ENCODE data around the gene PVALEF. TPM values are rescaled to one million over a fixed set of nuclear protein-coding genes. Genes with fewer than 3 reads are reported as not detected.

PVALEF gene
- total RNA-seq, 4 donors from 2014 or later = not detected

DNA sequence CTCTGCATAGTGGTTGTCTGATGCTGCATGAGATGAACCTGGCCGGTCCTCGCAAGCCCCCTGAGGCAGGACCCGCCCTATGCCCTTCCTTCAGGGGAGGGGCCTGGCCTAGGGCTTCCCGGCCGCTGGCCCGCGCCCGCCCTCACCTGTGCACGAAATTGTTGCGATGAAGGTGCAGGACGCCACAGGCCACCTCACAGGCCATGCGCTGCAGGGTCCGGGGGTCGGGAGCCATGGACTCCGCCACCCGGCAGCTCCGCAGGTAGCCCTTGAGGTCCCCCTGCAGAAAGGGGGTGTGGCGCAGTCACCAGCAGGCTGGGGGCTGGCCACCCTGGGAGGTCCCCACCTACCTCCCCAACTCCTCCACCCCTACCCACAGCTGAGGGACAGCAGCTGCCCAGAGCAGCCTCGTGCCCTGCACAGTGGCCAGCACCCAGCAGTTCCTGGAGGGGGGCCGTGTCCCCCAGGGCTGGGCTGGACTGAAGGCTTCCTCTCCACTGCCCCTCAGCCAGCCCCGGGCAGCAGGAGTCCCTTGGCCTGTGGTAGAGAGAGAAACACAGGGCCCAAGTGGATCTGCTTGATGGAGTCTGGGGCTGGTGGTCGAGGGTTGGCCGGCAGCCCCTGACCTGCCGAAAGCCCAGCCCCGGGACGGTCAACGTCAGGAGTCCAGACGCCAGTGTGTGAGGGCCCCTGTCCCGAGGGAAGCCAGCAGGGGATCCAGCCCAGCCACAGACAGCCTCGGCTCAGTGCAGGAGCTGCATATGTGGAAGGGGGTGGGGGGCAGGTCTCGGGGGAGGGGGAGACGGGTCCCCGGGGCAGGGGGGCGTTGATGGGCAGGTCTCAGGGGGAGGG is 38.8 kb upstream of the PVALEF start:
- Histone ChIP-seq H3K4me3 (no peak overlapping the region), H3K27me3 (no peaks in the 10 kb centered on the region), H3K9me3 (no peaks in the 10 kb centered on the region), H3K36me3 (no peaks in the 10 kb centered on the region), H3K4me1 (no peaks in the 10 kb centered on the region), H3K27ac (no peak overlapping the region)
- intact Hi-C loops (cut with DNase I; ENCODE audit: low total_unique reads) = no loop called here
- no peak for TF ChIP-seq CTCF (IDR thresholded peaks at IDR 0.05)
- TF ChIP-seq POLR2A (IDR thresholded peaks at IDR 0.05) = no peak
- no peak for DNase-seq

DNA sequence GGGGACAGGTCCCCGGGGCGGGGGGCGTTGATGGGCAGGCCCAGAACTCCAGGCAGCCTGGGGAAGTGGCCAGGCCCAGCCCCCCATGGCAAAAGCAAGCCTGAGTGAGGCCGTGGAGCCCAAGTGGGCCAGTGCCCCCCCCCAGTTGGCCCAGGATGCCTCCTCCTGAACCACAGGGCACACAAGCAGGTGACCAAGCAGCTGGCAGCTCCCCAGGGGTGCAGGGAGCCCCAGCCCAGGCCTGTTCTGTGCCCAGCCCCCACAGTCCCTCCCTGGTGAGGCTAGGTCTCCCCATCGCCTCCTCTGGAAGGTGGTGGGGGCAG is 38.2 kb upstream of the PVALEF start:
- intact Hi-C loops (cut with DNase I; ENCODE audit: low total_unique reads) = no loop called here
- H3K36me3 ChIP-seq = no peaks in the 10 kb centered on the region
- no peaks in the 10 kb centered on the region for H3K27me3 ChIP-seq
- H3K27ac ChIP-seq = no peak overlapping the region
- DNase-seq = no peak
- no peak overlapping the region for H3K4me3 ChIP-seq
- TF ChIP-seq CTCF (IDR thresholded peaks at IDR 0.05) = no peak
- TF ChIP-seq POLR2A (IDR thresholded peaks at IDR 0.05) = no peak
- no peaks in the 10 kb centered on the region for H3K4me1 ChIP-seq
- H3K9me3 ChIP-seq = no peaks in the 10 kb centered on the region

- no peak overlapping the region for H3K27ac ChIP-seq
- TF ChIP-seq CTCF (IDR thresholded peaks at IDR 0.05) (no peak), POLR2A (IDR thresholded peaks at IDR 0.05) (no peak)
- H3K9me3 ChIP-seq = no peaks in the 10 kb centered on the region
- intact Hi-C loops (cut with DNase I; ENCODE audit: low total_unique reads) = no loop called here
- no peaks in the 10 kb centered on the region for H3K36me3 ChIP-seq
- no peak for DNase-seq
- no peaks in the 10 kb centered on the region for H3K27me3 ChIP-seq
- H3K4me3 ChIP-seq = no peak overlapping the region
- no peaks in the 10 kb centered on the region for H3K4me1 ChIP-seq
Observed at GRCh38 chr17:81127526-81128177, 37.7 kb upstream of the PVALEF start.

GRCh38 chr17:81128338-81128737 is 37.0 kb upstream of the PVALEF start:
- Histone ChIP-seq H3K4me1 (no peaks in the 10 kb centered on the region), H3K27ac (no peak overlapping the region), H3K36me3 (no peaks in the 10 kb centered on the region), H3K27me3 (no peaks in the 10 kb centered on the region), H3K9me3 (no peaks in the 10 kb centered on the region), H3K4me3 (no peak overlapping the region)
- TF ChIP-seq POLR2A (IDR thresholded peaks at IDR 0.05) = no peak
- TF ChIP-seq CTCF (IDR thresholded peaks at IDR 0.05) = no peak
- intact Hi-C loops (cut with DNase I; ENCODE audit: low total_unique reads) = no loop called here
- no peak for DNase-seq

DNA sequence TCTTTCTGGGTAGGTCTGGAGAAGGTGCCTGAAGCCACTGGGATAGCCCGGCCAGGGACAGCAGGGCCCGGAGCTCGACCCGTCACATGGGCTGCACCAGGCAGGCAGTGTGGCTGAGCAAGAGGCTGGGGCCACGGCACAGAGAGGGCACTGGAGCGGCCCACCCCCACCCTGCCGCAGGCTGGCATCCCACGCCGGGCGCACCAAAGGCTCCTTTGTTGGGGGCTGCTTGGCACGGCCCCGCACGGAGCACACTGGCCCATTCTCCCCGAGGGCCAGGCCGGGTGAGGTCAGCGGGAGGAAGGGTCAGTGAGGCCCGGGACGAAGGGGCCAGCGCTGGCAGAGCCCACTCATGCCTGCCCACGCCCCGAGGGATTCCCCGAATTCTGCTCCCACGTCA is 36.5 kb upstream of the PVALEF start:
- Histone ChIP-seq H3K4me3 (no peak overlapping the region), H3K27ac (no peak overlapping the region), H3K4me1 (no peaks in the 10 kb centered on the region), H3K9me3 (no peaks in the 10 kb centered on the region), H3K27me3 (no peaks in the 10 kb centered on the region), H3K36me3 (no peaks in the 10 kb centered on the region)
- no peak for DNase-seq
- intact Hi-C loops (cut with DNase I; ENCODE audit: low total_unique reads) = no loop called here
- TF ChIP-seq POLR2A (IDR thresholded peaks at IDR 0.05) (no peak), CTCF (IDR thresholded peaks at IDR 0.05) (no peak)

Data from uterus (tissue), 4 donors.